ENCODE results near the gene EPN1.

DNA sequence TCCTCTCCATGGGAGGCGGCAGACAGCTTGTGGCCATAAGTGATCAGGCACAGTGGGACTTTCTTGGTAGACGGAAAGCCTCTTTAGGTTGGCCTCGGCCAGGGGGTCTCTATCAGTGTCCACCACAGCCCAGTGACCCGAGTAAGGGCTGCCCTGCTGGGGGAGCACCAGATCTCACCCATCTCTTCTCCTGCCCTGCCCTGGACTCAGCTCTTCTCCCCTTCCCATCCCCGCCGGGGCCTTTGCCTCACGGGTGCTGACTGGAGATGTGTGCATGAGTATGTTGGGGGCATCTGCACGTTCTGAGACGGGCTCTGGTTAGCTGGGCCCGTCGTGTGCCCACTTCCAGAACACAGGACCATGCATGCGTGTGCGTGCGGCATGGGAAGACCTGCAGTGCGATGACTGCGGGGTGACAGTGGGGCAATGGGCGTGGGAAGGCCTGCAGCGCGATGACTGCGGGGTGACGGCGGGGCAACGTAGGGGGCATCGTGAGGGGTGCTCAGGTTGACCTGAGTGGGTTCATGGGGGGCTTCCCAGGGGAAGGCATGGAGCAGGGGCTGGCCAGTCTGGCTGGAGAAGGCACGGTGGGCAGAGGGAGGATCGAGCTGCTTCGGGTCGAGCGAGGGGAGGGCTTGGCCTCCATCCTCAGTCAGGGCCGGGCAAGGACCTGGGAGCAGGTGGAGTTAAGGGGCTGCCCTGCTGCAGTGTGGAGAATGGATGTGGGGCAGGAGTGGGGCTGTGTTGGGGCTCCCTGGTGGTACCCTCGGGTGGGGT is 15.9 kb downstream of the EPN1 start:
- TF ChIP-seq, protein P1, sequence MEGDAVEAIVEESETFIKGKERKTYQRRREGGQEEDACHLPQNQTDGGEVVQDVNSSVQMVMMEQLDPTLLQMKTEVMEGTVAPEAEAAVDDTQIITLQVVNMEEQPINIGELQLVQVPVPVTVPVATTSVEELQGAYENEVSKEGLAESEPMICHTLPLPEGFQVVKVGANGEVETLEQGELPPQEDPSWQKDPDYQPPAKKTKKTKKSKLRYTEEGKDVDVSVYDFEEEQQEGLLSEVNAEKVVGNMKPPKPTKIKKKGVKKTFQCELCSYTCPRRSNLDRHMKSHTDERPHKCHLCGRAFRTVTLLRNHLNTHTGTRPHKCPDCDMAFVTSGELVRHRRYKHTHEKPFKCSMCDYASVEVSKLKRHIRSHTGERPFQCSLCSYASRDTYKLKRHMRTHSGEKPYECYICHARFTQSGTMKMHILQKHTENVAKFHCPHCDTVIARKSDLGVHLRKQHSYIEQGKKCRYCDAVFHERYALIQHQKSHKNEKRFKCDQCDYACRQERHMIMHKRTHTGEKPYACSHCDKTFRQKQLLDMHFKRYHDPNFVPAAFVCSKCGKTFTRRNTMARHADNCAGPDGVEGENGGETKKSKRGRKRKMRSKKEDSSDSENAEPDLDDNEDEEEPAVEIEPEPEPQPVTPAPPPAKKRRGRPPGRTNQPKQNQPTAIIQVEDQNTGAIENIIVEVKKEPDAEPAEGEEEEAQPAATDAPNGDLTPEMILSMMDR (IDR thresholded peaks at IDR 0.05), result no peak
- no peak for TF ChIP-seq EP300 (IDR thresholded peaks at IDR 0.05; ENCODE audit: low read depth)

Measured in transverse colon (tissue), 3 donors.